ENCODE results near the gene MEGF9. TPM values are rescaled to one million over a fixed set of nuclear protein-coding genes. Genes with fewer than 3 reads are reported as not detected.

The MEGF9 gene
- total RNA-seq, result 8.4 and 13.5 TPM in 2 replicates

GRCh38 chr9:120714088-120714845, at the start of gene MEGF9:
TSS of gene MEGF9 (minus strand) at chr9:120714470. CDS start at chr9:120714358, 112 bp downstream.

GRCh38 chr9:120580051-120580896, 134.0 kb downstream of the MEGF9 start, which contains the start of gene CDK5RAP2:
TSS of gene CDK5RAP2 (minus strand) at chr9:120580167. CDS start at chr9:120579978, 189 bp downstream.

Other genes starting within 250 kb of the MEGF9 start
- 20.8 and 27.5 TPM in 2 replicates for gene CDK5RAP2, start 134.3 kb downstream of the MEGF9 start, total RNA-seq
- 25.9 and 32.9 TPM in 2 replicates for gene FBXW2, start 78.9 kb upstream of the MEGF9 start, total RNA-seq
- 14.8 and 18.8 TPM in 2 replicates for gene PSMD5, start 128.5 kb upstream of the MEGF9 start, total RNA-seq
- gene PHF19, start 162.7 kb upstream of the MEGF9 start, total RNA-seq, result 14.9 and 16.4 TPM in 2 replicates
- 2.3 TPM in 2 replicates for gene TRAF1, start 212.3 kb upstream of the MEGF9 start, total RNA-seq

Measured in smooth muscle cell of bladder (primary cell).